Gastroesophageal sphincter (tissue), 3 donors: ENCODE measurements around the gene GRIK3.

Experiments
- POLR2A ChIP-seq, 2 donors: fragments of 450-650 bp; IDR thresholded peaks; one replicate each; pipeline ENCODE4 v1.6.1; 2017; ENCODE audit warnings: antibody characterized with exemption in 2 of 2, mild to moderate bottlenecking in 2 of 2, moderate library complexity in 1 of 2
- POLR2AphosphoS5 ChIP-seq: sonication (generic); formaldehyde crosslinking; IDR thresholded peaks from one replicate; pipeline ENCODE4 v1.6.1; 2017; ENCODE audit warnings: antibody characterized with exemption
- TF ChIP-seq, protein P1 (sequence below), 4 experiments: fragments of 200-600 bp in 2 of 4; fragments of 450-650 bp in 2 of 4; sonication (generic) in 1 of 4; IDR thresholded peaks; one replicate each; pipeline ENCODE4 v1.5.1; 2017 to 2019; ENCODE audit warnings: antibody characterized with exemption in 4 of 4, mild to moderate bottlenecking in 2 of 4, moderate library complexity in 2 of 4

DNA sequence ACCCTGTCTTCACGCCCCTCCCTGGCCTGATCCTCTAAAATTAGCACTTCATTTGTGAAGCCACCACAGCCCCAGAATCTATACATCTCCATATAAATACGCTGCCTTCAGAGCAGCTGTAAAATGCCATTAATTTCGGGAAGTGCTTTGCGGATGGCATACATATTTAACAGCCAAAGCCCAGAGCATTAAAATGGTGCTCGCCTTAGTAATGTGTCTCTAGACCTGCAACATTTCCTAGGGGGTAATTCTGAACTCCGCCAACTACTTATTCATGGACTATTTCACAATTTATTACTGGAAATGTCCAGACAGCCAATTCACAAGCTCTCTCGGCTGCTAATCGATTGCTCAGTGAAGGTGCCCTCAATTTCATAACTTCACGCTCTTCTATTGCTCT lies 189.4 kb downstream of the GRIK3 start:
- TF ChIP-seq, protein P1, sequence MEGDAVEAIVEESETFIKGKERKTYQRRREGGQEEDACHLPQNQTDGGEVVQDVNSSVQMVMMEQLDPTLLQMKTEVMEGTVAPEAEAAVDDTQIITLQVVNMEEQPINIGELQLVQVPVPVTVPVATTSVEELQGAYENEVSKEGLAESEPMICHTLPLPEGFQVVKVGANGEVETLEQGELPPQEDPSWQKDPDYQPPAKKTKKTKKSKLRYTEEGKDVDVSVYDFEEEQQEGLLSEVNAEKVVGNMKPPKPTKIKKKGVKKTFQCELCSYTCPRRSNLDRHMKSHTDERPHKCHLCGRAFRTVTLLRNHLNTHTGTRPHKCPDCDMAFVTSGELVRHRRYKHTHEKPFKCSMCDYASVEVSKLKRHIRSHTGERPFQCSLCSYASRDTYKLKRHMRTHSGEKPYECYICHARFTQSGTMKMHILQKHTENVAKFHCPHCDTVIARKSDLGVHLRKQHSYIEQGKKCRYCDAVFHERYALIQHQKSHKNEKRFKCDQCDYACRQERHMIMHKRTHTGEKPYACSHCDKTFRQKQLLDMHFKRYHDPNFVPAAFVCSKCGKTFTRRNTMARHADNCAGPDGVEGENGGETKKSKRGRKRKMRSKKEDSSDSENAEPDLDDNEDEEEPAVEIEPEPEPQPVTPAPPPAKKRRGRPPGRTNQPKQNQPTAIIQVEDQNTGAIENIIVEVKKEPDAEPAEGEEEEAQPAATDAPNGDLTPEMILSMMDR (IDR thresholded peaks at IDR 0.05): no peak
- no peak for TF ChIP-seq POLR2A (IDR thresholded peaks at IDR 0.05)
- no peak for TF ChIP-seq POLR2AphosphoS5
